SU-DHL-6 (cell line): ENCODE data around the gene DDX41.

Source experiments
- CTCF ChIP-seq: fragments of 200-600 bp; sonication (generic); IDR thresholded peaks from one replicate; pipeline ENCODE4 v1.5.1; 2017; ENCODE audit warnings: antibody characterized with exemption, mild to moderate bottlenecking, low read length, moderate library complexity; ENCODE audit not compliant: insufficient read depth, poor library complexity, severe bottlenecking
- EZH2phosphoT487 ChIP-seq: fragments of 200-600 bp; sonication (generic), shearing (Covaris generic); conservative IDR thresholded peaks from 2 replicates; pipeline ENCODE4 v1.6.1; 2018; ENCODE audit warnings: mild to moderate bottlenecking, antibody characterized with exemption, low read length, moderate library complexity, mixed read lengths

DNA sequence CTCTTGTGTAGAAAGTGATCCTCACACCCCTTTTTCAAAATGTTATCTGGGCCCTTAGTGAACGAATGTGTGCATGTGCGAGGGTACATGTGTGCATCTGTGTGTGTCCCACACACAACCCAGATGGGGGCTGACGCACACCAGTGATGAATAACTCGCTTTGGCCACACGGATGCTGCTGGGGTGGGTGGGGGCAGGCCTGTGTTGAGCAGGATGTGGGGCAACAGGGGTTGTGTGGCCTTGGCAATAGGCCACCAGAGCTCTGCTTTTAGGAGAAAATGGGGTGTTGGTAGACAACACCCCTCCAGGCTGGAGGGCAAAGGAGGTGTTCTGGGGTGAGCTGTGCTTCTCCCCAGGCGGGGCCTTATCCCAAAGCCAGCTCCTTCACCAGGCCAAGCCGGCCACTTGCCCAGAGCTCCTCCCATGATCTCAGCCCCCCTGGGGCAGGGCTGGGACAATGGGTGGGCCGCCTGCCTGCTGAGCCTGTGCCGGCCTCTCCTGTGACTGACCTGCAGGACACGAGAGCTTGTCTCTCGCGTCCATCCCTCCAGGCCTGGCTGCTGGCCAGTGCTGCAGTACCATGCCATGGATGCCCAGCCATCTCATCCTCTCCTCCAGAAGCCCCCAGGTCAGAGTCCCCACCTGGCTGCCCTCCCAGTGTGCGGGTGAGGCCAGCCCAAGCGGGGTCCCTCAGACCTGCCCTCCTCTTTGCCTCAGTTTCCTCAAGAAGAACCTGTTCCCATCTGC lies 45.0 kb downstream of the DDX41 start:
- TF ChIP-seq CTCF (no peak), EZH2phosphoT487 (no peak)
